Choroid plexus epithelial cell (primary cell): ENCODE data around the gene EHMT1.

Source experiments
- DNase-seq: peaks from one replicate; pipeline ENCODE4 v3.0.0-alpha.2; 2010; ENCODE audit warnings: low read depth
- H3K4me3 ChIP-seq: 2 replicates; pipeline ENCODE4 v1.5.1; 2011; ENCODE audit warnings: low read depth, mild to moderate bottlenecking, control low read depth, low read length, moderate library complexity
- CTCF ChIP-seq: conservative IDR thresholded peaks from 2 replicates; pipeline ENCODE4 v1.5.1; 2011; ENCODE audit warnings: low read depth, mild to moderate bottlenecking, control low read depth, inconsistent platforms, low read length, moderate library complexity

EHMT1 gene

DNA sequence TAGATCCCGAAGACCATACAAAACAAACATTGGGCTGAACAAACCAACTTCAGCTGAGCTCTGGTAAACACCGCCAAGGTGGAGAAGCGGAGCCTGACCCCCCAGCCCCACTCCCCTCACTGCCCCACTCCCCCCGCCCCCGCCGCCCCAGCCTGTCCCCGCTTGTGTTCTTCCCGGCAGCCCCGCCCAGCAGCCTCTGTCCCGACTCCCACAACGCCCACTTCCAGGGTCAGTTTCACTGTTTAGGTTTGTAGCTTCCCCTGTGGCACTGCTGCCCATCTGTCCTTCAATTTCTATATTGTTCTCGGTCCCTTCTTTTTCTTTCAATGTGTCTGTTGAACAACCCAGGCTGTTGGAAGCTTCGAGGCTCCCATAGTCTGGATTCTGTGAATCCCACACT lies 146.7 kb downstream of the EHMT1 start:
- TF ChIP-seq CTCF: no peak
- no peak overlapping the region for H3K4me3 ChIP-seq

GRCh38 chr9:137771580-137771979 lies 152.8 kb downstream of the EHMT1 start:
- TF ChIP-seq CTCF: no peak
- H3K4me3 ChIP-seq: no peak overlapping the region
- no peak for DNase-seq

More for the DNA sequence above, 146.7 kb downstream of the EHMT1 start:
- DNase-seq: no peak

DNA sequence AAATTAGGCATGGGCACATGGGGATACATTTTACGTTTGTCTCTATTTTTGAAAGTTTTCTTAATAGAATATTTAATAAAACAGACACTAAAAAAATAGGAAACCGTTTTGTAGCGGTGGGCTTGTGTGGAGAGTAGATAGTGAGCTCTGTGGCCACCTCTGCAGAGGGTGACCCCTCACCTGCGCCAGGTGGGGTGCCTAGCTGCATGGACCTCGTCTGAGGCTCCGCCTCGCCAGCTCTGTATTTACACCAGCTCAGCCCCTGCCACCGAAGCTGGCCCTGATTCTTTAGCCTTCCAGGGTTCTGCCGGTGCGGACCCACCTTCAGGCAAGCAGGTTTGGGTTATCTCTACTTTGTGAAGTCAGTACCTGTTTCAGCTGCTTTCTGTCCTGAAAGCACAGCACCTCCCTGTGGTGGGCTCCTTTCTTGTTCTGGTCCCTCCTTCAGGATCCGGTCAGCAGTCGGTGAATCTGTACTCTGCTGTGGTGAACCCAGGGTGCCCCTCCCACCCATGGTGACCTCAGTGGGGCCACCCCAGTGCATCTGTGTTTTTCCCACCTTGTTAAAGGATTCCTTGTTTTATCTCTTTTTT lies 153.6 kb downstream of the EHMT1 start:
- no peak overlapping the region for H3K4me3 ChIP-seq
- peak; percentile 35 for DNase-seq
- TF ChIP-seq CTCF: peak; percentile 59

DNA sequence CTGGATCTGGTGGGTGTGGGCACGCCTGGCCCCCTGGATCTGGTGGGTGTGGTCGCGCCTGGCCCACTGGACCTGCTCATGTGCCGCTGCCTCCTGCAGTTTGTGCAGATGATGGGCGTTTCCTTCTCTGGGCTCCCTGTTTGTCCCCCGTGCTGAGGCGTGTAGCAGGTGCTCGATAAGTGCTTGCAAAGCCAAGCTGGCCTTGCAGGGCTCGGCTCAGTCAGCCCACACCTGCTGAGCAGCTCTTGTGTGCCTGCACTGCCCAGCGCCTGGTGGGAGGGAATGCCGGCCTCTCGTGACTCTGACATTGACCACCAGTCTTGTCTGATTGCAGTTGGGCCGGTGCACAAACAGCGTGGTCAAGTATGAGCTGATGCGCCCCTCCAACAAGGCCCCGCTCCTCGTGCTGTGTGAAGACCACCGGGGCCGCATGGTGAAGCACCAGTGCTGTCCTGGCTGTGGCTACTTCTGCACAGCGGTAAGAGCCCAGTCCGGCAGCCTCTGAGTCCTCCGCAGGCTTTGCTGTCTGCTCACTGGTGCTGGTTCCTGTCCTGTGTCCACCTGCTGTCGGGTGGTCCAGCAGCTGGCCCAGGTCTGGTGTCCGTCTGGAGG lies 156.1 kb downstream of the EHMT1 start:
- no peak for DNase-seq
- H3K4me3 ChIP-seq: no peak overlapping the region
- no peak for TF ChIP-seq CTCF

DNA sequence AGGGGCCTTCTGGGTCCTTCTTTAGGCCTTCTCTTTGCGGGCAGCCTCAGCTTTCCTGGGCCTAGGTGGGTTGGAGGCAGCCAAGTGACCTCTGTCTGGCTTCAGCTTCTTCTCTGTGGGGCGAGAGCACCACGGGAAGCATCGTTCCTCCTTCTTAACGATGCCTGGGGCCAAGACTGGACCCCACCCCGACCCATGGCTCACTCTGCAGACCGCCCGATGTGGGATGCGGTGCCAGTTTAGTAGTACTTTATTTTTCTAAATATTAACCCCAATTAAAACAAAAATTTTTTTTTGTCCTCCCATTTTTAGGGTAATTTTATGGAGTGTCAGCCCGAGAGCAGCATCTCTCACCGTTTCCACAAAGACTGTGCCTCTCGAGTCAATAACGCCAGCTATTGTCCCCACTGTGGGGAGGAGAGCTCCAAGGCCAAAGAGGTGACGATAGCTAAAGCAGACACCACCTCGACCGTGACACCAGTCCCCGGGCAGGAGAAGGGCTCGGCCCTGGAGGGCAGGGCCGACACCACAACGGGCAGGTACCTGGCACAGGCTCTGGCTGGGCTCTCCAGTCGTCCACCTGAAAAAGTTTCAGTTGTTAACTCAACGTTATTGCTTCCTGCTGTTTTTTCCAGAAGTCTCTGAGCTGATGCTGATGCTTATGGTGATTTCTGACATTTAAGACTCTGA lies 157.6 kb downstream of the EHMT1 start:
- no peak for DNase-seq
- TF ChIP-seq CTCF: no peak
- H3K4me3 ChIP-seq: no peak overlapping the region

- H3K4me3 ChIP-seq: no peak overlapping the region
- no peak for TF ChIP-seq CTCF
- DNase-seq: no peak
Observed at GRCh38 chr9:137777761-137778160, 159.0 kb downstream of the EHMT1 start.

DNA sequence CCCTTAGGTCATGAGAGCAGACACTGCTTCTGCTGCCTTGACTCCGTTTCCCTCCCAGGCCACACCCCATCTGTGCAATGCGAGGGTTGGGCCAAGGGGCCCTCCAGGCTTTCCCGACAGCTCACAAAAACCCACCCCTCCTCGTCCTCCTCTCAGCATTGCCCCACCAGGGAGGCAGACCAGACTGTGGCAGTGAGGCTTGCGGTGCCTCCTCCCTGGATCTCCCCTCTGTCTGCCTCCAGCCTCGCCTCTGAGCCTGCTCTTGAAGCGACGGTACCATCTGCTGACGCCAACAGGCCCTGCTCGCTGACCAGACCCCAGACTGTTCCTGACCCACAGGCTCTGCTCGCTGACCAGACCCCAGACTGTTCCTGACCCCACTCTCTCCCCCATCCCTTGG lies 159.5 kb downstream of the EHMT1 start:
- no peak overlapping the region for H3K4me3 ChIP-seq
- TF ChIP-seq CTCF: no peak
- DNase-seq: no peak
